ENCODE data around the gene MYO1H.

MYO1H gene

GRCh38 chr12:109302770-109303169 is 44.9 kb upstream of the MYO1H start:
- TF ChIP-seq TCF12 (IDR thresholded peaks at IDR 0.05; ENCODE audit: low read depth) (no peak), REST (IDR thresholded peaks at IDR 0.05; ENCODE audit: low read depth) (no peak), FOXM1 (IDR thresholded peaks at IDR 0.05; ENCODE audit: borderline replicate concordance, low read depth) (no peak), YY1 (IDR thresholded peaks at IDR 0.05; ENCODE audit: low read depth) (no peak), TAF1 (IDR thresholded peaks at IDR 0.05; ENCODE audit: low read depth) (no peak), EGR1 (IDR thresholded peaks at IDR 0.05) (no peak), RAD21 (IDR thresholded peaks at IDR 0.05; ENCODE audit: low read depth) (no peak), USF1 (IDR thresholded peaks at IDR 0.05) (no peak)

GRCh38 chr12:109304485-109304884 is 43.2 kb upstream of the MYO1H start:
- TF ChIP-seq TCF12 (IDR thresholded peaks at IDR 0.05; ENCODE audit: low read depth), result no peak

GRCh38 chr12:109305547-109305946 is 42.2 kb upstream of the MYO1H start:
- no peak for TF ChIP-seq TCF12 (IDR thresholded peaks at IDR 0.05; ENCODE audit: low read depth)
- no peak for TF ChIP-seq CEBPB (IDR thresholded peaks at IDR 0.05)

- no peak for TF ChIP-seq ZBTB7A (IDR thresholded peaks at IDR 0.05; ENCODE audit: low read depth)
Observed at GRCh38 chr12:109307051-109307450, 40.6 kb upstream of the MYO1H start.

GRCh38 chr12:109308534-109309380 is 38.9 kb upstream of the MYO1H start, which contains the start of gene FOXN4:
FOXN4 (minus strand) TSS chr12:109309284; CDS start chr12:109308321, 963 bp downstream.
- no peak for TF ChIP-seq YY1 (IDR thresholded peaks at IDR 0.05; ENCODE audit: low read depth)
- no peak for TF ChIP-seq EP300 (IDR thresholded peaks at IDR 0.05; ENCODE audit: borderline replicate concordance)
- no peak for TF ChIP-seq CREB1 (IDR thresholded peaks at IDR 0.05; ENCODE audit: low read depth)
- no peak for TF ChIP-seq NFIC (IDR thresholded peaks at IDR 0.05)
- no peak for TF ChIP-seq RAD21 (IDR thresholded peaks at IDR 0.05; ENCODE audit: low read depth)
- TF ChIP-seq CEBPB (IDR thresholded peaks at IDR 0.05), result no peak
- TF ChIP-seq ZBTB7A (IDR thresholded peaks at IDR 0.05; ENCODE audit: low read depth), result peak; percentile 58; the same call in 1 of the 2 replicates
- TF ChIP-seq TAF1 (IDR thresholded peaks at IDR 0.05; ENCODE audit: low read depth), result no peak
- no peak for TF ChIP-seq USF1 (IDR thresholded peaks at IDR 0.05)
- TF ChIP-seq MAX (IDR thresholded peaks at IDR 0.05), result 0 out of 2 replicates have a peak, but pooled peaks have one; percentile 43
- no peak for TF ChIP-seq FOXM1 (IDR thresholded peaks at IDR 0.05; ENCODE audit: borderline replicate concordance, low read depth)
- no peak for TF ChIP-seq EGR1 (IDR thresholded peaks at IDR 0.05)
- TF ChIP-seq TEAD4 (IDR thresholded peaks at IDR 0.05), result no peak
- peak; percentile 76 for TF ChIP-seq REST (IDR thresholded peaks at IDR 0.05; ENCODE audit: low read depth)

GRCh38 chr12:109309381-109310246 is 38.1 kb upstream of the MYO1H start:
- TF ChIP-seq MAX (IDR thresholded peaks at IDR 0.05) (peak; percentile 62), USF1 (IDR thresholded peaks at IDR 0.05) (no peak)
